ENCODE measurements around the gene PIK3R5. TPM values are rescaled to one million over a fixed set of nuclear protein-coding genes. Genes with fewer than 3 reads are reported as not detected.
A peak's percentile ranks its signal among the peaks of the same experiment; 100 is the strongest.

Gene PIK3R5
- total RNA-seq, 1 donor from 2014 or later = 0.30 TPM

DNA sequence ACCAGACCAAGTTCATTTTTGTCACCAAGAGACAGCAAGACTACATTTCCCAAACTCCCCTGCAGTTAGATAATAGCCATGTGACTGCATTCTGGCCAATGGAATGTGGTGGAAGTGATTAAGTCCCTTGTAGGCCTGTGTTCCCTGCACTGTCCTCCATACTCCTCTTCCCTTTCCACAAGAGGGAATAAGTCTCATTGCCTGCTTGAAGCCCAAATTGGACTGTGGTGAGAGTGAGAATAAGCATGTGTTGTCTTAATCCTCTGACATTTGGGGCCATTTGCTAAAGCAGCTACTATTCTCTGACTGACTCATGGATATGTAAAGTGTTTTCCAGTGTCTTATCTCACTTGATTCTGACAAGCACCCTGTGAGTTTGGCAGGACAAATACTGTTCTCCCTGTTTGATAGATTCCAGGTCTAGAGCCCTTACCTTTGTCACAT lies 118.7 kb downstream of the PIK3R5 start:
- Mint-ChIP-seq H3K36me3 (ENCODE audit: low read depth, unreplicated experiment) (no peaks in the 10 kb centered on the region), H3K9me3 (ENCODE audit: unreplicated experiment) (peaks cover 8% of the 10 kb centered on the region), H3K27ac (ENCODE audit: unreplicated experiment) (no peak overlapping the region), H3K27me3 (ENCODE audit: low read depth, unreplicated experiment) (peaks cover 7% of the 10 kb centered on the region), H3K4me1 (ENCODE audit: low read depth, unreplicated experiment) (peaks cover 3% of the 10 kb centered on the region), H3K4me3 (ENCODE audit: unreplicated experiment) (no peak overlapping the region)
- no peak overlapping the region for H3K27ac ChIP-seq (ENCODE audit: low read depth, low read length)
- H3K27me3 ChIP-seq (ENCODE audit: insufficient read depth, low read length) = peaks cover 2% of the 10 kb centered on the region
- H3K9me3 ChIP-seq (ENCODE audit: insufficient read depth, low read depth, low read length) = no peaks in the 10 kb centered on the region
- H3K36me3 ChIP-seq (ENCODE audit: insufficient read depth, low read length) = no peaks in the 10 kb centered on the region
- TF ChIP-seq, protein P1, sequence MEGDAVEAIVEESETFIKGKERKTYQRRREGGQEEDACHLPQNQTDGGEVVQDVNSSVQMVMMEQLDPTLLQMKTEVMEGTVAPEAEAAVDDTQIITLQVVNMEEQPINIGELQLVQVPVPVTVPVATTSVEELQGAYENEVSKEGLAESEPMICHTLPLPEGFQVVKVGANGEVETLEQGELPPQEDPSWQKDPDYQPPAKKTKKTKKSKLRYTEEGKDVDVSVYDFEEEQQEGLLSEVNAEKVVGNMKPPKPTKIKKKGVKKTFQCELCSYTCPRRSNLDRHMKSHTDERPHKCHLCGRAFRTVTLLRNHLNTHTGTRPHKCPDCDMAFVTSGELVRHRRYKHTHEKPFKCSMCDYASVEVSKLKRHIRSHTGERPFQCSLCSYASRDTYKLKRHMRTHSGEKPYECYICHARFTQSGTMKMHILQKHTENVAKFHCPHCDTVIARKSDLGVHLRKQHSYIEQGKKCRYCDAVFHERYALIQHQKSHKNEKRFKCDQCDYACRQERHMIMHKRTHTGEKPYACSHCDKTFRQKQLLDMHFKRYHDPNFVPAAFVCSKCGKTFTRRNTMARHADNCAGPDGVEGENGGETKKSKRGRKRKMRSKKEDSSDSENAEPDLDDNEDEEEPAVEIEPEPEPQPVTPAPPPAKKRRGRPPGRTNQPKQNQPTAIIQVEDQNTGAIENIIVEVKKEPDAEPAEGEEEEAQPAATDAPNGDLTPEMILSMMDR (IDR thresholded peaks at IDR 0.05; ENCODE audit: insufficient read depth, low read depth, low read length) = no peak
- no peak for TF ChIP-seq EZH2 (IDR thresholded peaks at IDR 0.05; ENCODE audit: insufficient read depth, low read length)
- no peaks in the 10 kb centered on the region for H3K79me2 ChIP-seq (ENCODE audit: insufficient read depth, low read length)
- no peak overlapping the region for H3K4me3 ChIP-seq (ENCODE audit: insufficient read depth, low read depth, low read length)
- H3K4me1 ChIP-seq (ENCODE audit: insufficient read depth, low read length) = no peaks in the 10 kb centered on the region
- H3K9ac ChIP-seq (ENCODE audit: low read length) = no peak overlapping the region
- DNase-seq (ENCODE audit: low read depth) = peak; percentile 52
- H3K4me2 ChIP-seq (ENCODE audit: low read length) = no peak overlapping the region
- peak overlapping the region; percentile 69 for H2AFZ ChIP-seq (ENCODE audit: low read depth, low read length)
- peak; percentile 97 for FAIRE-seq
- no peaks in the 10 kb centered on the region for H4K20me1 ChIP-seq (ENCODE audit: insufficient read depth, low read length)

DNA sequence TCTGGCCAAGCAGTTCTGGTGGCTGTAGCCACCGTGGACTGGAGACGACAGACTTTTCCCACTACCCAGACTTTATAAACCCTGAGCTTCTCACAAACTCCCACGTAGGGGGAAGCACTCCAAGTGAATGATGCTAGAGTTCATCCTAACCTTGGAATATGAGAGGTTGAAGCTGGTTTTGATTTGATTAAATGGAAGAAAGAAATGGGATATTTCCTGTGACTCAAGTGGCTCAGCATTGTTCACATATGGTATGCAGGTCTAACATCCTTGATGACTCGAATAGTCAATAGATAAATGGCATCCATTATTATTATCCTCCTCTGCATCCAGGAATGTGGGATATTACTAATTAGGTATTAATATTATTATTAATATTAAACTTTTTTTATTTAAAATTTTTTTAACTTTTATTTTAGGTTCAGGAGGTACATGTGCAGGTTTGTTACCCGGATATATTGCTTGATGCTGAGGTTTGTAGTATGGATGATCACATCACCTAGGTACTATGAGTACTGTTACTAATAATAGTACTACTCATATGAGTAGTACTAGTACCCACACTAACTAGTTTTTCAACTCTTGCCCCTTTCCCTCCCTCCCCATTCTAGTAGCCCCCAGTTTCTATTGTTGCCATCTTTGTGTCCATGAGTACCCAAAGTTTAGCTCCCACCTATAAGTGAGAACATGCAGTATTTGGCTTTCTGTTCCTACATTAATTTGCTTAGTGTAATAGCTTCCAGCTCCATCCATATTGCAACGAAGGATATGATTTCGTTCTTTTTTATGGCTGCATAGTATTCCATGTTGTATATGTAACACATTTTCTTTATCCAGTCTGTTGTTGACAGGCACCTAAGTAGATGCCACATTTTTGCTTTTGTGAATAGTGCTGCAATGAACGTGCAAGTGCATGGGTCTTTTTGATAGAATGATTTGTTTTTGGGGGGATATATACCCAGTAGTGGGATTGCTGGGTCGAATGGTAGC lies 121.0 kb downstream of the PIK3R5 start:
- H3K4me3 ChIP-seq (ENCODE audit: insufficient read depth, low read depth, low read length) = no peak overlapping the region
- H3K4me2 ChIP-seq (ENCODE audit: low read length) = no peak overlapping the region
- peaks cover 2% of the 10 kb centered on the region for H3K27me3 ChIP-seq (ENCODE audit: insufficient read depth, low read length)
- H3K4me3 Mint-ChIP-seq (ENCODE audit: unreplicated experiment) = no peak overlapping the region
- H4K20me1 ChIP-seq (ENCODE audit: insufficient read depth, low read length) = no peaks in the 10 kb centered on the region
- no peaks in the 10 kb centered on the region for H3K4me1 ChIP-seq (ENCODE audit: insufficient read depth, low read length)
- H3K36me3 ChIP-seq (ENCODE audit: insufficient read depth, low read length) = no peaks in the 10 kb centered on the region
- H3K9me3 Mint-ChIP-seq (ENCODE audit: unreplicated experiment) = peaks cover 8% of the 10 kb centered on the region
- H3K4me1 Mint-ChIP-seq (ENCODE audit: low read depth, unreplicated experiment) = no peaks in the 10 kb centered on the region
- TF ChIP-seq, protein P1 (IDR thresholded peaks at IDR 0.05; ENCODE audit: insufficient read depth, low read depth, low read length) = no peak
- TF ChIP-seq EZH2 (IDR thresholded peaks at IDR 0.05; ENCODE audit: insufficient read depth, low read length) = no peak
- no peak overlapping the region for H3K9ac ChIP-seq (ENCODE audit: low read length)
- no peak overlapping the region for H3K27ac Mint-ChIP-seq (ENCODE audit: unreplicated experiment)
- H2AFZ ChIP-seq (ENCODE audit: low read depth, low read length) = no peak overlapping the region
- FAIRE-seq (no peak), DNase-seq (ENCODE audit: low read depth) (no peak)
- H3K27me3 Mint-ChIP-seq (ENCODE audit: low read depth, unreplicated experiment) = peaks cover 12% of the 10 kb centered on the region
- no peaks in the 10 kb centered on the region for H3K9me3 ChIP-seq (ENCODE audit: insufficient read depth, low read depth, low read length)
- H3K79me2 ChIP-seq (ENCODE audit: insufficient read depth, low read length) = no peaks in the 10 kb centered on the region
- H3K36me3 Mint-ChIP-seq (ENCODE audit: low read depth, unreplicated experiment) = peaks cover 1% of the 10 kb centered on the region
- H3K27ac ChIP-seq (ENCODE audit: low read depth, low read length) = no peak overlapping the region

DNA sequence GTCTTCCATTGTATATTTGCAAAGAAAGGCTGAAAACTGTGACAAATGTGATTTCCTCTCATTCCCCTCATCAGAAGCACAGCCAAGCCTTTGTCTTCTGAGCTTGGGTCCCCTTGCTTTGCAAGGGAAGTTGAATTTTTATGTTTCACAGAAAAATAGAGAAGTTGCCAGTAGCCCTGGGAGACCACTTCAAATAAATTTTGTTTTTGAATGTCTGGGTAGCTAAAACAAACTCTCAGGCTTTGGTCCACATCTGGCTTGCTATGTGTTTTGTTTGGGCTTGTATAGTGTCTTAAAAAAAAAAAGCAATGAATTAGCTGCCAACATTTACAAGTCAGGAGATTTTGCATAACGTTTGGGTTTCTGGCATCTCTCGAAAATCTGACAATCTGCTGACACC lies 122.2 kb downstream of the PIK3R5 start:
- Histone ChIP-seq H3K36me3 (ENCODE audit: insufficient read depth, low read length) (no peaks in the 10 kb centered on the region), H3K27ac (ENCODE audit: low read depth, low read length) (no peak overlapping the region), H3K27me3 (ENCODE audit: insufficient read depth, low read length) (peaks cover 2% of the 10 kb centered on the region), H3K9me3 (ENCODE audit: insufficient read depth, low read depth, low read length) (no peaks in the 10 kb centered on the region), H3K79me2 (ENCODE audit: insufficient read depth, low read length) (no peaks in the 10 kb centered on the region), H3K4me2 (ENCODE audit: low read length) (no peak overlapping the region), H4K20me1 (ENCODE audit: insufficient read depth, low read length) (no peaks in the 10 kb centered on the region), H3K9ac (ENCODE audit: low read length) (no peak overlapping the region), H2AFZ (ENCODE audit: low read depth, low read length) (no peak overlapping the region), H3K4me1 (ENCODE audit: insufficient read depth, low read length) (no peaks in the 10 kb centered on the region), H3K4me3 (ENCODE audit: insufficient read depth, low read depth, low read length) (no peak overlapping the region)
- FAIRE-seq (no peak), DNase-seq (ENCODE audit: low read depth) (no peak)
- no peak overlapping the region for H3K4me3 Mint-ChIP-seq (ENCODE audit: unreplicated experiment)
- H3K4me1 Mint-ChIP-seq (ENCODE audit: low read depth, unreplicated experiment) = no peaks in the 10 kb centered on the region
- peaks cover 1% of the 10 kb centered on the region for H3K36me3 Mint-ChIP-seq (ENCODE audit: low read depth, unreplicated experiment)
- H3K27ac Mint-ChIP-seq (ENCODE audit: unreplicated experiment) = no peak overlapping the region
- H3K27me3 Mint-ChIP-seq (ENCODE audit: low read depth, unreplicated experiment) = peaks cover 16% of the 10 kb centered on the region
- TF ChIP-seq, protein P1 (IDR thresholded peaks at IDR 0.05; ENCODE audit: insufficient read depth, low read depth, low read length) = no peak
- TF ChIP-seq EZH2 (IDR thresholded peaks at IDR 0.05; ENCODE audit: insufficient read depth, low read length) = no peak
- H3K9me3 Mint-ChIP-seq (ENCODE audit: unreplicated experiment) = peaks cover 8% of the 10 kb centered on the region

All from astrocyte (in vitro differentiated cells and primary cell).